GM13977 (cell line): ENCODE results near the gene RHOT1.
"Not testable (repeated sequence)": the region's sequence is repeated elsewhere in the genome, so short reads cannot be mapped to it uniquely, and the experiment has no call there.

Source experiments
- DNase-seq: peaks from one replicate; pipeline ENCODE4 v3.0.0; 2012; ENCODE audit warnings: low spot score
- in situ Hi-C: fragments of 300-500 bp; cut with MboI; formaldehyde crosslinking; loops from one replicate; pipeline ENCODE4 v1.12.0; 2022; ENCODE audit warnings: low sequenced_read_pairs, low pct_unique_long_range_greater_than_20kb, mixed read lengths, inconsistent platforms; ENCODE audit not compliant: unreplicated experiment
- TF ChIP-seq, protein P1 (sequence below): IDR thresholded peaks from 2 replicates; pipeline ENCODE4 v1.5.1; 2012; ENCODE audit warnings: mild to moderate bottlenecking, control low read depth; ENCODE audit not compliant: insufficient read depth; ENCODE audit errors: extremely low read depth, missing control alignments

Gene RHOT1

GRCh38 chr17:32159586-32160438 lies 17.5 kb downstream of the RHOT1 start:
- in situ Hi-C loops = no loop called here
- no peak for DNase-seq
- TF ChIP-seq, protein P1, sequence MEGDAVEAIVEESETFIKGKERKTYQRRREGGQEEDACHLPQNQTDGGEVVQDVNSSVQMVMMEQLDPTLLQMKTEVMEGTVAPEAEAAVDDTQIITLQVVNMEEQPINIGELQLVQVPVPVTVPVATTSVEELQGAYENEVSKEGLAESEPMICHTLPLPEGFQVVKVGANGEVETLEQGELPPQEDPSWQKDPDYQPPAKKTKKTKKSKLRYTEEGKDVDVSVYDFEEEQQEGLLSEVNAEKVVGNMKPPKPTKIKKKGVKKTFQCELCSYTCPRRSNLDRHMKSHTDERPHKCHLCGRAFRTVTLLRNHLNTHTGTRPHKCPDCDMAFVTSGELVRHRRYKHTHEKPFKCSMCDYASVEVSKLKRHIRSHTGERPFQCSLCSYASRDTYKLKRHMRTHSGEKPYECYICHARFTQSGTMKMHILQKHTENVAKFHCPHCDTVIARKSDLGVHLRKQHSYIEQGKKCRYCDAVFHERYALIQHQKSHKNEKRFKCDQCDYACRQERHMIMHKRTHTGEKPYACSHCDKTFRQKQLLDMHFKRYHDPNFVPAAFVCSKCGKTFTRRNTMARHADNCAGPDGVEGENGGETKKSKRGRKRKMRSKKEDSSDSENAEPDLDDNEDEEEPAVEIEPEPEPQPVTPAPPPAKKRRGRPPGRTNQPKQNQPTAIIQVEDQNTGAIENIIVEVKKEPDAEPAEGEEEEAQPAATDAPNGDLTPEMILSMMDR = no peak

- DNase-seq = no peak
- TF ChIP-seq, protein P1 = no peak
- in situ Hi-C loops = no loop called here
Measured at GRCh38 chr17:32160526-32160925, 18.2 kb downstream of the RHOT1 start.

DNA sequence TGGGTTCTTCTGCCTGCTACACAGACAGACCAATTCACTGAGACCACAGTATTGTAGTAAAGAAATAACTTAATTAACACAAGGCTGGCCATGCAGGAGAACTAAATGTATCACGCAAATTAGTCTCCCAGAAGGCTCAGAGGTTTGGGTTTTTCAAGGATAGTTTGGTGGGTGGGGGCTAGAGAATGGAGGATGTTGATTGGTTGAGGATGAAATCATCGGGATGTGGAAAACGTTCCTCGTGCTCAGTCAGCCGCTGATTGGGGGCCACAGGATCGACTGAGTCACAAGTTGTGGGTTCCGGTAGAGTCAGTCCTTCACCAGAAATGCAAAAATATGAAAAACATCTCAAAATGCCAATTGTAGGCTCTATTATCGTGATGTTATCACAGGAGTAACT lies 18.7 kb downstream of the RHOT1 start:
- DNase-seq = no peak
- TF ChIP-seq, protein P1 = no peak
- in situ Hi-C loops = no loop called here

- in situ Hi-C loops = no loop called here
- no peak for DNase-seq
- TF ChIP-seq, protein P1 = no peak
Measured at GRCh38 chr17:32161506-32162365, 19.4 kb downstream of the RHOT1 start.

GRCh38 chr17:32174889-32175288 lies 32.6 kb downstream of the RHOT1 start:
- in situ Hi-C loops = no loop called here
- TF ChIP-seq, protein P1 = no peak
- DNase-seq = no peak

DNA sequence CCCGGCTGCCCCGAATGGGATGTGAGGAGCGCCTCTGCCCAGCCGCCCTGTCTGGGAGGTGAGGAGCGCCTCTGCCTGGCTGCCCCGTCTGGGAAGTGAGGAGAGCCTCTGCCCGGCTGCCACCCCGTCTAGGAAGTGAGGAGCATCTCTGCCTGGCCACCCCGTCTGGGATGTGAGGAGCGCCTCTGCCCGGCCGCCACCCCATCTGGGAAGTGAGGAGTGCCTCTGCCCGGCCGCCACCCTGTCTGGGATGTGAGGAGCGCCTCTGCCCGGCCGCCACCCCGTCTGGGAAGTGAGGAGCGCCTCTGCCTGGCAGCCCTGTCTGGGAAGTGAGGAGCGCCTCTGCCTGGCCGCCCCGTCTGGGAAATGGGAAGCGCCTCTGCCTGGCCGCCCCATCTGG lies 36.4 kb downstream of the RHOT1 start:
- in situ Hi-C loops, DNase-seq: not testable (repeated sequence)

DNA sequence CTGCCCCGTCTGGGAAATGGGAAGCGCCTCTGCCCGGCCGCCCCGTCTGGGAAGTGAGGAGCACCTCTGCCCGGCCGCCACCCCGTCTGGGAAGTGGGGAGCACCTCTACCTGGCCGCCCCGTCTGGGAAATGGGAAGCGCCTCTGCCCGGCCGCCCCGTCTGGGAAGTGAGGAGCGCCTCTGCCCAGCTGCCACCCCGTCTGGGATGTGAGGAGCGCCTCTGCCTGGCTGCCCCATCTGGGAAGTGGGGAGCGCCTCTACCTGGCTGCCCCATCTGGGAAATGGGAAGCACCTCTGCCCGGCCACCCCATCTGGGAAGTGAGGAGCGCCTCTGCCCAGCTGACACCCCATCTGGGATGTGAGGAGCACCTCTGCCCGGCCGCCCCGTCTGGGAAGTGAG lies 36.8 kb downstream of the RHOT1 start:
- in situ Hi-C loops = not testable (repeated sequence)

GRCh38 chr17:32179526-32179925 lies 37.2 kb downstream of the RHOT1 start:
- DNase-seq, in situ Hi-C loops: not testable (repeated sequence)

More for the DNA sequence above, 36.8 kb downstream of the RHOT1 start:
- not testable (repeated sequence) for DNase-seq

GRCh38 chr17:32180262-32180661 lies 38.0 kb downstream of the RHOT1 start:
- DNase-seq, in situ Hi-C loops: not testable (repeated sequence)
